Measurements from ENCODE around the gene CFAP57.

The CFAP57 gene

GRCh38 chr1:43246466-43247213 is 74.5 kb downstream of the CFAP57 start:
- no peak for DNase-seq
- in situ Hi-C loops (cut with MboI; ENCODE audit: low pct_unique_long_range_greater_than_20kb, low sequenced_read_pairs): no loop called here

GRCh38 chr1:43247256-43247921 is 75.3 kb downstream of the CFAP57 start:
- in situ Hi-C loops (cut with MboI; ENCODE audit: low pct_unique_long_range_greater_than_20kb, low sequenced_read_pairs): no loop called here
- DNase-seq: no peak

GRCh38 chr1:43250351-43250761 is 78.2 kb downstream of the CFAP57 start:
- in situ Hi-C loops (cut with MboI; ENCODE audit: low pct_unique_long_range_greater_than_20kb, low sequenced_read_pairs): no loop called here
- DNase-seq: no peak

GRCh38 chr1:43251024-43251423 is 78.9 kb downstream of the CFAP57 start:
- DNase-seq: no peak
- in situ Hi-C loops (cut with MboI; ENCODE audit: low pct_unique_long_range_greater_than_20kb, low sequenced_read_pairs): no loop called here

GRCh38 chr1:43252225-43252624 is 80.1 kb downstream of the CFAP57 start:
- DNase-seq: no peak
- in situ Hi-C loops (cut with MboI; ENCODE audit: low pct_unique_long_range_greater_than_20kb, low sequenced_read_pairs): no loop called here

- in situ Hi-C loops (cut with MboI; ENCODE audit: low pct_unique_long_range_greater_than_20kb, low sequenced_read_pairs): no loop called here
- no peak for DNase-seq
These were observed 81.0 kb downstream of the CFAP57 start for GRCh38 chr1:43253173-43253572.

- in situ Hi-C loops (cut with MboI; ENCODE audit: low pct_unique_long_range_greater_than_20kb, low sequenced_read_pairs): no loop called here
- no peak for DNase-seq
These were observed 81.7 kb downstream of the CFAP57 start for GRCh38 chr1:43253876-43254275.

- no peak for DNase-seq
- in situ Hi-C loops (cut with MboI; ENCODE audit: low pct_unique_long_range_greater_than_20kb, low sequenced_read_pairs): no loop called here
These were observed 83.5 kb downstream of the CFAP57 start for GRCh38 chr1:43255438-43256210.

- in situ Hi-C loops (cut with MboI; ENCODE audit: low pct_unique_long_range_greater_than_20kb, low sequenced_read_pairs): no loop called here
These were observed 84.8 kb downstream of the CFAP57 start for GRCh38 chr1:43256675-43257570.

GRCh38 chr1:43258370-43258769 is 86.2 kb downstream of the CFAP57 start:
- in situ Hi-C loops (cut with MboI; ENCODE audit: low pct_unique_long_range_greater_than_20kb, low sequenced_read_pairs): no loop called here
- DNase-seq: no peak

More at GRCh38 chr1:43256675-43257570, 84.8 kb downstream of the CFAP57 start:
- DNase-seq: no peak

- in situ Hi-C loops (cut with MboI; ENCODE audit: low pct_unique_long_range_greater_than_20kb, low sequenced_read_pairs): no loop called here
These were observed 93.3 kb downstream of the CFAP57 start for GRCh38 chr1:43265431-43265830.

GRCh38 chr1:43266881-43267280 is 94.8 kb downstream of the CFAP57 start:
- in situ Hi-C loops (cut with MboI; ENCODE audit: low pct_unique_long_range_greater_than_20kb, low sequenced_read_pairs): no loop called here
- no peak for DNase-seq

More at GRCh38 chr1:43265431-43265830, 93.3 kb downstream of the CFAP57 start:
- no peak for DNase-seq

- no peak for DNase-seq
These were observed 95.2 kb downstream of the CFAP57 start for GRCh38 chr1:43267291-43267805.

GRCh38 chr1:43267818-43268425 is 95.8 kb downstream of the CFAP57 start:
- in situ Hi-C loops (cut with MboI; ENCODE audit: low pct_unique_long_range_greater_than_20kb, low sequenced_read_pairs): no loop called here
- DNase-seq: no peak

More at GRCh38 chr1:43267291-43267805, 95.2 kb downstream of the CFAP57 start:
- in situ Hi-C loops (cut with MboI; ENCODE audit: low pct_unique_long_range_greater_than_20kb, low sequenced_read_pairs): no loop called here

- DNase-seq: no peak
- in situ Hi-C loops (cut with MboI; ENCODE audit: low pct_unique_long_range_greater_than_20kb, low sequenced_read_pairs): no loop called here
These were observed 97.7 kb downstream of the CFAP57 start, which contains the start of gene TMEM125 for GRCh38 chr1:43269627-43270375. TMEM125 (plus strand) TSS chr1:43269983; CDS start chr1:43272723, 2,740 bp downstream.

- no peak for DNase-seq
- in situ Hi-C loops (cut with MboI; ENCODE audit: low pct_unique_long_range_greater_than_20kb, low sequenced_read_pairs): no loop called here
These were observed 98.4 kb downstream of the CFAP57 start for GRCh38 chr1:43270421-43271095.

Measured in KBM-7 (cell line).